OCI-LY1 (cell line): Measurements from ENCODE around the gene KLRF2.

Experiments used
- EZH2 ChIP-seq: fragments of 200-600 bp; sonication (generic), shearing (Covaris generic); IDR thresholded peaks from 2 replicates; pipeline ENCODE4 v1.8.0; 2017; ENCODE audit warnings: borderline replicate concordance, mixed run types, mild to moderate bottlenecking, antibody characterized with exemption, low read length, moderate library complexity, mixed read lengths
- TF ChIP-seq, protein P1 (sequence below): fragments of 200-600 bp; sonication (generic), shearing (Covaris generic); IDR thresholded peaks from 2 replicates; pipeline ENCODE4 v1.5.1; 2017; ENCODE audit warnings: mild to moderate bottlenecking, antibody characterized with exemption, low read length, moderate library complexity, mixed read lengths

DNA sequence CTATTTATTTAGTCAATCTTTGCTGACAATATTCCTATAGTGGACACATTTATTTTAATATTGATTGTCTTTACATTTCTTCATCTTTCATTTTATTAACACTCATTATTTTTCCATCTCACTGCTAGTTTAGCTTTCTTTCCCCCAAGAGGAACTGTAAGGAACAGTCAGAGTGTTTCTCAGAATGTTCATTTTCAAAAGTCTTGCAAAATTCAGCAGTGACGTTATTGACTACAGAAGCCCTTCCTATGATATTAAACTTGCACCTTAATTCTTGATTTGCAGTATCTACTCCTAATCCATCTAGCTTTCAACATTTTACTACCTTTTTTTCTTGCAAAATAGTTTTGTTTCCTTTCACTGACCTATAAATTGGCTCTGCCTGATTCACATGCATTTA, 25.1 kb upstream of the KLRF2 start:
- TF ChIP-seq, protein P1, sequence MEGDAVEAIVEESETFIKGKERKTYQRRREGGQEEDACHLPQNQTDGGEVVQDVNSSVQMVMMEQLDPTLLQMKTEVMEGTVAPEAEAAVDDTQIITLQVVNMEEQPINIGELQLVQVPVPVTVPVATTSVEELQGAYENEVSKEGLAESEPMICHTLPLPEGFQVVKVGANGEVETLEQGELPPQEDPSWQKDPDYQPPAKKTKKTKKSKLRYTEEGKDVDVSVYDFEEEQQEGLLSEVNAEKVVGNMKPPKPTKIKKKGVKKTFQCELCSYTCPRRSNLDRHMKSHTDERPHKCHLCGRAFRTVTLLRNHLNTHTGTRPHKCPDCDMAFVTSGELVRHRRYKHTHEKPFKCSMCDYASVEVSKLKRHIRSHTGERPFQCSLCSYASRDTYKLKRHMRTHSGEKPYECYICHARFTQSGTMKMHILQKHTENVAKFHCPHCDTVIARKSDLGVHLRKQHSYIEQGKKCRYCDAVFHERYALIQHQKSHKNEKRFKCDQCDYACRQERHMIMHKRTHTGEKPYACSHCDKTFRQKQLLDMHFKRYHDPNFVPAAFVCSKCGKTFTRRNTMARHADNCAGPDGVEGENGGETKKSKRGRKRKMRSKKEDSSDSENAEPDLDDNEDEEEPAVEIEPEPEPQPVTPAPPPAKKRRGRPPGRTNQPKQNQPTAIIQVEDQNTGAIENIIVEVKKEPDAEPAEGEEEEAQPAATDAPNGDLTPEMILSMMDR = no peak
- no peak for TF ChIP-seq EZH2
